ENCODE measurements around the gene KDM1B. TPM values are rescaled to one million over a fixed set of nuclear protein-coding genes. Genes with fewer than 3 reads are reported as not detected.

KDM1B gene
- total RNA-seq, 2 experiments from 2014 or later: 17.5 to 18.5 TPM

- peaks cover 72% of the 10 kb centered on the region for H3K36me3 Mint-ChIP-seq
- ChIA-PET POLR2A (no interaction called here), CTCF (no interaction called here)
- no peaks in the 10 kb centered on the region for H3K9me3 Mint-ChIP-seq
- peak overlapping the region; percentile 1 for H3K27ac Mint-ChIP-seq
- intact Hi-C loops (cut with micrococcal nuclease): loop anchor here (1.0 kb wide), 1 partner anchor 20 kb away; no protein-coding TSS in a partner anchor
- peaks cover 60% of the 10 kb centered on the region for H3K4me1 Mint-ChIP-seq (ENCODE audit: low read depth)
- DNase-seq: no peak
- no peak overlapping the region for H3K4me3 Mint-ChIP-seq
- H3K27me3 Mint-ChIP-seq: no peaks in the 10 kb centered on the region
Observed at GRCh38 chr6:18243302-18243893, 88.2 kb downstream of the KDM1B start.

GRCh38 chr6:18244251-18244650, 89.0 kb downstream of the KDM1B start:
- ChIA-PET POLR2A (no interaction called here), CTCF (no interaction called here)
- Mint-ChIP-seq H3K36me3 (peaks cover 77% of the 10 kb centered on the region), H3K4me3 (no peak overlapping the region), H3K4me1 (ENCODE audit: low read depth) (peaks cover 61% of the 10 kb centered on the region), H3K27ac (no peak overlapping the region), H3K27me3 (no peaks in the 10 kb centered on the region), H3K9me3 (no peaks in the 10 kb centered on the region)
- intact Hi-C loops (cut with micrococcal nuclease): no loop called here
- DNase-seq: no peak

- Mint-ChIP-seq H3K36me3 (peaks cover 77% of the 10 kb centered on the region), H3K9me3 (no peaks in the 10 kb centered on the region), H3K27ac (peak overlapping the region; percentile 57), H3K27me3 (no peaks in the 10 kb centered on the region), H3K4me1 (ENCODE audit: low read depth) (peaks cover 66% of the 10 kb centered on the region), H3K4me3 (no peak overlapping the region)
- intact Hi-C loops (cut with micrococcal nuclease): no loop called here
- CTCF ChIA-PET: no interaction called here
- POLR2A ChIA-PET: no interaction called here
- no peak for DNase-seq
Observed at GRCh38 chr6:18245079-18245478, 89.9 kb downstream of the KDM1B start.

DNA sequence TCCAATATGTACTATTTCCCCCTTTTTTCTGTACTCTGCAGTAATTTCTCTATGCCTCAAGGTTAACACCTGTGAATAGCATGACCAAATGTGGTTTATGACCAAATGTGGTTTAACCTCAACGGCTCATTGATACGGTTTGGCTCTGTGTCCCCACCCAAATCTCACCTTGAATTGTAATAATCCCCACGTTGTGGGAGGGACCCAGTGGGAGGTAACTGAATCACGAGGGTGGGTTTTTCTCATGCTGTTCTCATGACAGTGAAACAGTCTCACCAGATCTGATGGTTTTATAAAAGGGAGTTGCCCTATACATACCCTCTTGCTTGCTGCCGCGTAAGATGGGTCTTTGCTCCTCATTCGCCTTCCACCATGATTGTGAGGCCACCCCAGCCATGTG, 90.4 kb downstream of the KDM1B start:
- H3K36me3 Mint-ChIP-seq: peaks cover 77% of the 10 kb centered on the region
- CTCF ChIA-PET: interaction anchor here (0.6 kb wide), 1 partner anchor 258 kb away, joined by 3 read pairs; no protein-coding TSS in a partner anchor
- DNase-seq: peak; percentile 53
- peak overlapping the region; percentile 51 for H3K27ac Mint-ChIP-seq
- H3K9me3 Mint-ChIP-seq: no peaks in the 10 kb centered on the region
- peaks cover 64% of the 10 kb centered on the region for H3K4me1 Mint-ChIP-seq (ENCODE audit: low read depth)
- no peaks in the 10 kb centered on the region for H3K27me3 Mint-ChIP-seq
- POLR2A ChIA-PET: interaction anchor here (1.4 kb wide), 1 partner anchor 16 kb away, joined by 3 read pairs; no protein-coding TSS in a partner anchor
- intact Hi-C loops (cut with micrococcal nuclease): no loop called here
- H3K4me3 Mint-ChIP-seq: no peak overlapping the region

DNA sequence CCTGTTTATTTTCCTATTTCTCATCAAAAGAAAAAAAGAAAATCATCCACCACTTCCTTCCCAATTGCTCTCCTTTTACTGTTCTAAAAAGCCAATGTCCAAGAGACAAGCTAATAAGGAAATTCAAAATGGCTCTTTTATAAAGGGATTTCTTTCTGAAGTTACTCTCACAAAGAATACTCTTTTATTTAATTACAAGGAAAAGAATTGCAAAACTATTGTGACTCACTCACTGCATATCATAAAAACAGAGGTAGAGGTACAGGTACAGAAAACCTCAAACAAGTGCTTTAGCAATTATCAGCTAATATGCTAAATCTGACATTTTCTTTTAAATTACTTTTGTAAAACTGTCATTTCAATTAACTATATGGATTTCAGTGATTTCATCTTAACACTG, 91.0 kb downstream of the KDM1B start:
- Mint-ChIP-seq H3K4me3 (no peak overlapping the region), H3K27me3 (no peaks in the 10 kb centered on the region), H3K4me1 (ENCODE audit: low read depth) (peaks cover 61% of the 10 kb centered on the region), H3K36me3 (peaks cover 74% of the 10 kb centered on the region), H3K9me3 (no peaks in the 10 kb centered on the region), H3K27ac (no peak overlapping the region)
- POLR2A ChIA-PET: interaction anchor here (1.4 kb wide), 1 partner anchor 15 kb away, joined by 3 read pairs; no protein-coding TSS in a partner anchor
- CTCF ChIA-PET: interaction anchor here (0.6 kb wide), 1 partner anchor 257 kb away, joined by 3 read pairs; no protein-coding TSS in a partner anchor
- no peak for DNase-seq
- intact Hi-C loops (cut with micrococcal nuclease): no loop called here

DNA sequence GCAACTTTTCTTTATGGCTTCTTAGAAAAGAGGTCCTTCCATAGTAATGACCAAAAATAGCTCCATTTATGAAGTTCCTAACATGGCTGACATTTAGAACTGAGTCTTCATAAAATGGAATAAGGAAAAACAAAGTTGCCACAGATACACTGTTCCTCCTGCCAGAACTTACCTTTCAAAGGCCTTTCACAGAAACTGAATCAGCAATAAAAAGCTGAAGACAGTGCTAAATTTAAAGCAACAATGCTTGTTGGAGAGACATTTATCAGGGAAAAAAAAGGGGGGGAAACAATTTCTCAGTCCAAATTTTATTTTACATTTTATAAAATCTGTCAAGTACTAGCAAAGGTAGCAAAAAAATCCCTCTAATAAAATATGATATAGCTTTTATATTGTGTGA, 91.8 kb downstream of the KDM1B start:
- H3K36me3 Mint-ChIP-seq: peaks cover 75% of the 10 kb centered on the region
- DNase-seq: no peak
- no peak overlapping the region for H3K4me3 Mint-ChIP-seq
- ChIA-PET POLR2A (interaction anchor here (1.4 kb wide), 1 partner anchor 14 kb away, joined by 3 read pairs; no protein-coding TSS in a partner anchor), CTCF (interaction anchor here (0.6 kb wide), 1 partner anchor 15 kb away, joined by 3 read pairs; no protein-coding TSS in a partner anchor)
- H3K27ac Mint-ChIP-seq: no peak overlapping the region
- peaks cover 53% of the 10 kb centered on the region for H3K4me1 Mint-ChIP-seq (ENCODE audit: low read depth)
- intact Hi-C loops (cut with micrococcal nuclease): no loop called here
- H3K27me3 Mint-ChIP-seq: no peaks in the 10 kb centered on the region
- H3K9me3 Mint-ChIP-seq: no peaks in the 10 kb centered on the region

- peaks cover 44% of the 10 kb centered on the region for H3K4me1 Mint-ChIP-seq (ENCODE audit: low read depth)
- ChIA-PET CTCF (no interaction called here), POLR2A (no interaction called here)
- H3K9me3 Mint-ChIP-seq: no peaks in the 10 kb centered on the region
- no peak for DNase-seq
- intact Hi-C loops (cut with micrococcal nuclease): no loop called here
- H3K27ac Mint-ChIP-seq: no peak overlapping the region
- H3K27me3 Mint-ChIP-seq: no peaks in the 10 kb centered on the region
- H3K4me3 Mint-ChIP-seq: no peak overlapping the region
- H3K36me3 Mint-ChIP-seq: peaks cover 71% of the 10 kb centered on the region
Observed at GRCh38 chr6:18248698-18249097, 93.5 kb downstream of the KDM1B start.

DNA sequence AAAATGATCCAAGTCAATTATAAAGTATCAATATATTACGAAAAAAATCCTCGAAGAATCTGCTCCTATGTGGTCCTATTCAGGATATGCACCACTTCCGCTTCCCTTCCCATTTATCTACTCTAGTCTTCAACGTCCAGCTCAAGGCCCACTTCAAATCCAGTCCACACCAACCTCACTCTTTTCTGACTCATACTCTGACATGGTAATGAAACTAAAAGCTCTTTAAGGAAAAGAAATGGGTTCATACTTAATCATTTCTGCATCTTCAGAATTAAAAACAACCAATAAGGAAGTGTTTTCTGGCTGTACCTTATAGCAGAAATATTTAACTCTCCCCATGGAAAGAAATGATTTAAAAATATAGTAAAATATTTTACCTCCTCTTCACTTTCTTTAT, 94.0 kb downstream of the KDM1B start:
- no peak overlapping the region for H3K4me3 Mint-ChIP-seq
- no peak overlapping the region for H3K27ac Mint-ChIP-seq
- ChIA-PET POLR2A (no interaction called here), CTCF (no interaction called here)
- no peak for DNase-seq
- peaks cover 69% of the 10 kb centered on the region for H3K36me3 Mint-ChIP-seq
- H3K27me3 Mint-ChIP-seq: no peaks in the 10 kb centered on the region
- H3K9me3 Mint-ChIP-seq: no peaks in the 10 kb centered on the region
- peaks cover 41% of the 10 kb centered on the region for H3K4me1 Mint-ChIP-seq (ENCODE audit: low read depth)
- intact Hi-C loops (cut with micrococcal nuclease): no loop called here

DNA sequence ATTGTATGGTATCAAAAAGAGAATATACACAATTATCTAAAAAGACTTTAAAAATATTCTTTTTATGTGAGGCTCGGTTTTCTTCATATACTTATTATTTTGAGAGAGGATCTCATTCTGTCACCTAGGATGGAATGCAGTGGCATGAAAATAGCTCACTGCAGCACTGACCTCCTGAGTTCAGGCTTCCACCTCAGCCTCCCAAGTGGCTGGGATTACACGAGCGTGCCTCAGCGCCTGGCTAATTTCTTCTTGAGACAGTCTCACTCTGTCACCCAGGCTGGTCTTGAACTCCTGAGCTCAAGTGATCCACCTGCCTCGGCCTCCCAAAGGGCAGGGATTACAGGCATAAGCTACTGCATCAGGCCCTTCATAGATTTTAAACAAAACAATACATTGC, 98.4 kb downstream of the KDM1B start:
- Mint-ChIP-seq H3K27ac (no peak overlapping the region), H3K9me3 (no peaks in the 10 kb centered on the region), H3K4me1 (ENCODE audit: low read depth) (peaks cover 15% of the 10 kb centered on the region), H3K4me3 (no peak overlapping the region), H3K36me3 (peaks cover 58% of the 10 kb centered on the region), H3K27me3 (no peaks in the 10 kb centered on the region)
- intact Hi-C loops (cut with micrococcal nuclease): no loop called here
- ChIA-PET POLR2A (no interaction called here), CTCF (no interaction called here)
- no peak for DNase-seq

GRCh38 chr6:18254793-18255192, 99.6 kb downstream of the KDM1B start:
- Mint-ChIP-seq H3K27me3 (no peaks in the 10 kb centered on the region), H3K4me1 (ENCODE audit: low read depth) (peaks cover 17% of the 10 kb centered on the region), H3K36me3 (peaks cover 54% of the 10 kb centered on the region), H3K4me3 (no peak overlapping the region), H3K9me3 (no peaks in the 10 kb centered on the region), H3K27ac (no peak overlapping the region)
- intact Hi-C loops (cut with micrococcal nuclease): no loop called here
- no peak for DNase-seq
- ChIA-PET POLR2A (interaction anchor here (0.6 kb wide), 1 partner anchor 30 kb away, joined by 3 read pairs; no protein-coding TSS in a partner anchor), CTCF (interaction anchor here (0.6 kb wide), 1 partner anchor 51 kb away, joined by 3 read pairs; no protein-coding TSS in a partner anchor)

- DNase-seq: no peak
- Mint-ChIP-seq H3K4me3 (no peak overlapping the region), H3K27ac (peak overlapping the region; percentile 60), H3K36me3 (peaks cover 71% of the 10 kb centered on the region), H3K4me1 (ENCODE audit: low read depth) (peaks cover 47% of the 10 kb centered on the region), H3K27me3 (no peaks in the 10 kb centered on the region), H3K9me3 (no peaks in the 10 kb centered on the region)
- POLR2A ChIA-PET: no interaction called here
- intact Hi-C loops (cut with micrococcal nuclease): loop anchor here (5.0 to 10.0 kb wide), 4 partner anchors 127 to 658 kb away; partner anchors contain the start of genes FAM8A1 and RNF144B
- CTCF ChIA-PET: interaction anchor here (0.6 to 0.9 kb wide), 3 partner anchors 18 to 301 kb away, joined by 3 read pairs; no protein-coding TSS in a partner anchor
Observed at GRCh38 chr6:18259675-18260447, 104.6 kb downstream of the KDM1B start.

GRCh38 chr6:18260448-18261106, 105.4 kb downstream of the KDM1B start:
- ChIA-PET CTCF (no interaction called here), POLR2A (interaction anchor here (0.6 to 0.8 kb wide), 2 partner anchors 14 to 640 kb away, joined by 3 read pairs; no protein-coding TSS in a partner anchor)
- Mint-ChIP-seq H3K27me3 (no peaks in the 10 kb centered on the region), H3K4me3 (peak overlapping the region; percentile 54), H3K4me1 (ENCODE audit: low read depth) (peaks cover 54% of the 10 kb centered on the region), H3K9me3 (peaks cover 4% of the 10 kb centered on the region), H3K27ac (peak overlapping the region; percentile 60), H3K36me3 (peaks cover 64% of the 10 kb centered on the region)
- peak; percentile 69 for DNase-seq
- intact Hi-C loops (cut with micrococcal nuclease): loop anchor here (5.0 to 10.0 kb wide), 4 partner anchors 127 to 658 kb away; partner anchors contain the start of genes FAM8A1 and RNF144B
